NCI-H345 treated with DMSO at 0.1 percent for 48 hours (cell line): ENCODE measurements around the gene HOXD13.

Experiments used
- DNase-seq: peaks from one replicate; lab custom pipeline; 2025; ENCODE audit not compliant: unreplicated experiment; lab: John Stamatoyannopoulos, UW

HOXD13 gene

GRCh38 chr2:176105078-176105729 is 12.7 kb downstream of the HOXD13 start:
- DNase-seq: no peak

GRCh38 chr2:176105730-176106580 is 13.4 kb downstream of the HOXD13 start:
- no peak for DNase-seq

GRCh38 chr2:176106581-176107539 is 14.3 kb downstream of the HOXD13 start, which contains the start of gene HOXD11:
TSS of gene HOXD11 (plus strand) at chr2:176107280. CDS start at chr2:176107356, 76 bp downstream.
- DNase-seq: peak; percentile 47

- DNase-seq: no peak
Observed at GRCh38 chr2:176107731-176108181, 15.2 kb downstream of the HOXD13 start.

- DNase-seq: no peak
Observed at GRCh38 chr2:176109192-176109901, 16.8 kb downstream of the HOXD13 start.

GRCh38 chr2:176109946-176110345 is 17.4 kb downstream of the HOXD13 start:
- DNase-seq: no peak

- no peak for DNase-seq
Observed at GRCh38 chr2:176110415-176111308, 18.1 kb downstream of the HOXD13 start.

- DNase-seq: no peak
Observed at GRCh38 chr2:176111309-176111663, 18.8 kb downstream of the HOXD13 start.

GRCh38 chr2:176111846-176112374 is 19.4 kb downstream of the HOXD13 start:
- DNase-seq: no peak

- DNase-seq: no peak
Observed at GRCh38 chr2:176112375-176113302, 20.1 kb downstream of the HOXD13 start.

- DNase-seq: peak; percentile 70
Observed at GRCh38 chr2:176114120-176114929, 21.8 kb downstream of the HOXD13 start.

GRCh38 chr2:176114930-176115625 is 22.6 kb downstream of the HOXD13 start:
- no peak for DNase-seq

GRCh38 chr2:176115883-176116813 is 23.6 kb downstream of the HOXD13 start, which contains the start of gene HOXD10:
TSS of gene HOXD10 (plus strand) at chr2:176116778. CDS start at chr2:176116834, 56 bp downstream.
- DNase-seq: no peak

GRCh38 chr2:176117162-176117822 is 24.8 kb downstream of the HOXD13 start:
- DNase-seq: no peak

- DNase-seq: no peak
Observed at GRCh38 chr2:176117823-176118371, 25.4 kb downstream of the HOXD13 start.
